Small intestine (tissue), 7 donors: ENCODE results near the gene CSNK1E. TPM values are rescaled to one million over a fixed set of nuclear protein-coding genes. Genes with fewer than 3 reads are reported as not detected.

Experiments used
- DNase-seq, 2 donors: peaks; one replicate each; pipeline versions ENCODE4 v3.0.0 to v3.0.0-alpha.2; 2013
- FAIRE-seq: peaks from 2 replicates; lab custom pipeline; 2012; peaks lifted over from hg19 to GRCh38; lab: Jason Lieb, UNC
- H3K27ac ChIP-seq, 3 donors: one replicate each; pipeline ENCODE4 v1.5.1; 2013; ENCODE audit warnings: low read length in 2 of 3, mild to moderate bottlenecking in 2 of 3, control low read depth in 1 of 3, inconsistent platforms in 1 of 3, low read depth in 1 of 3, moderate library complexity in 1 of 3
- H3K27me3 ChIP-seq, 3 donors: one replicate each; pipeline ENCODE4 v1.6.1; 2013; ENCODE audit warnings: low read length in 3 of 3, inconsistent platforms in 1 of 3; ENCODE audit not compliant: control insufficient read depth in 3 of 3, insufficient read depth in 3 of 3
- H3K36me3 ChIP-seq, 3 donors: one replicate each; pipeline ENCODE4 v1.6.1; 2013; ENCODE audit warnings: low read length in 3 of 3, inconsistent platforms in 1 of 3, low read depth in 1 of 3, mild to moderate bottlenecking in 1 of 3, moderate library complexity in 1 of 3; ENCODE audit not compliant: control insufficient read depth in 3 of 3, insufficient read depth in 2 of 3
- H3K4me1 ChIP-seq, 3 donors: one replicate each; pipeline ENCODE4 v1.6.1; 2013; ENCODE audit warnings: low read length in 2 of 3, inconsistent platforms in 1 of 3, low read depth in 1 of 3, mild to moderate bottlenecking in 1 of 3, moderate library complexity in 1 of 3; ENCODE audit not compliant: control insufficient read depth in 3 of 3, insufficient read depth in 2 of 3
- H3K4me3 ChIP-seq, 3 donors: one replicate each; pipeline ENCODE4 v1.5.1; 2013; ENCODE audit warnings: low read length in 3 of 3, control low read depth in 1 of 3, inconsistent platforms in 1 of 3, low read depth in 1 of 3, mild to moderate bottlenecking in 1 of 3, moderate library complexity in 1 of 3
- H3K9me3 ChIP-seq, 2 donors: one replicate each; pipeline ENCODE4 v1.6.1; 2013; ENCODE audit warnings: low read depth in 1 of 2, low read length in 1 of 2; ENCODE audit not compliant: control insufficient read depth in 2 of 2, insufficient read depth in 1 of 2
- WGBS, 3 donors: extraction: QIAGEN DNeasy Blood & Tissue Kit; methylation state at CpG; one replicate each; pipeline ENCODE4 v1.1.7; 2013; 5-methylcytosine and 5-hydroxymethylcytosine counted together
- polyA plus RNA-seq, 4 donors: library from polyadenylated mRNA; stranded (reverse) in 3 of 4; unstranded in 1 of 4; fragments of 200-250 nt in 3 of 4; fragments of 120-200 nt in 1 of 4; gene quantifications; one replicate each; pipeline versions ENCODE4 v1.2.1 to v1.2.3, GENCODE V29; 2013
- donor health status: healthy with polysubstance abuse.
- donor health status: control.
- donor health status: control.
- donor health status: Bipolar disorder and iron deficiency.
- donor health status: healthy.

Gene CSNK1E
- polyA plus RNA-seq, 4 donors, result 19.0 to 92.1 (median 46.7) TPM

- Histone ChIP-seq H3K4me3 (no peak overlapping the region), H3K27me3 (no peaks in the 10 kb centered on the region), H3K36me3 (peaks cover 0 to 87% (median 2%) of the 10 kb centered on the region in 3 donors), H3K4me1 (peaks cover 0 to 30% (median 7%) of the 10 kb centered on the region in 3 donors), H3K9me3 (no peaks in the 10 kb centered on the region), H3K27ac (peak overlapping the region; percentile 24 to 80 (median 75))
- FAIRE-seq (no peak), DNase-seq (peak; percentile 31 to 51)
- WGBS, 3 donors, result 15 to 21% (median 19%) methylated on average over 16 of the region's 16 CpGs
These were observed 11.5 kb downstream of the CSNK1E start for GRCh38 chr22:38305471-38306448.

GRCh38 chr22:38304526-38304925 lies 12.7 kb downstream of the CSNK1E start:
- Histone ChIP-seq H3K4me3 (no peak overlapping the region), H3K4me1 (peaks cover 0 to 18% (median 4%) of the 10 kb centered on the region in 3 donors), H3K27ac (peak overlapping the region in 1 of 3 donors; percentile 18), H3K36me3 (peaks cover 8 to 87% (median 9%) of the 10 kb centered on the region in 3 donors), H3K27me3 (no peaks in the 10 kb centered on the region), H3K9me3 (no peaks in the 10 kb centered on the region)
- DNase-seq, result no peak
- no peak for FAIRE-seq
- 86 to 91% (median 87%) methylated on average over 13 of the region's 13 CpGs for WGBS, 3 donors

- H3K27me3 ChIP-seq, result no peaks in the 10 kb centered on the region
- FAIRE-seq (no peak), DNase-seq (no peak)
- H3K27ac ChIP-seq, result peak overlapping the region in 1 of 3 donors; percentile 18
- 90 to 95% (median 93%) methylated on average over 5 of the region's 5 CpGs for WGBS, 3 donors
- H3K4me1 ChIP-seq, result peaks cover 0 to 18% (median 4%) of the 10 kb centered on the region in 3 donors
- peaks cover 8 to 87% (median 9%) of the 10 kb centered on the region in 3 donors for H3K36me3 ChIP-seq
- no peak overlapping the region for H3K4me3 ChIP-seq
- no peaks in the 10 kb centered on the region for H3K9me3 ChIP-seq
These were observed 13.3 kb downstream of the CSNK1E start for GRCh38 chr22:38303974-38304373.

GRCh38 chr22:38302906-38303305 lies 14.3 kb downstream of the CSNK1E start:
- no peak for DNase-seq
- Histone ChIP-seq H3K27ac (no peak overlapping the region), H3K36me3 (peaks cover 10 to 88% (median 14%) of the 10 kb centered on the region in 3 donors), H3K27me3 (no peaks in the 10 kb centered on the region), H3K4me3 (no peak overlapping the region), H3K9me3 (no peaks in the 10 kb centered on the region), H3K4me1 (peaks cover 0 to 18% (median 4%) of the 10 kb centered on the region in 3 donors)
- no peak for FAIRE-seq
- 93 to 96% (median 95%) methylated on average over 17 to 19 of the region's 19 CpGs for WGBS, 3 donors

- DNase-seq (no peak), FAIRE-seq (no peak)
- peaks cover 0 to 16% (median 0%) of the 10 kb centered on the region in 3 donors for H3K4me1 ChIP-seq
- no peak overlapping the region for H3K27ac ChIP-seq
- H3K4me3 ChIP-seq, result no peak overlapping the region
- H3K9me3 ChIP-seq, result no peaks in the 10 kb centered on the region
- H3K36me3 ChIP-seq, result peaks cover 11 to 94% (median 20%) of the 10 kb centered on the region in 3 donors
- WGBS, 3 donors, result 91 to 94% (median 94%) methylated on average over 3 of the region's 3 CpGs
- no peaks in the 10 kb centered on the region for H3K27me3 ChIP-seq
These were observed 16.3 kb downstream of the CSNK1E start for GRCh38 chr22:38300946-38301345.

GRCh38 chr22:38300197-38300945 lies 16.9 kb downstream of the CSNK1E start:
- no peak for FAIRE-seq
- H3K27me3 ChIP-seq, result no peaks in the 10 kb centered on the region
- H3K36me3 ChIP-seq, result peaks cover 11 to 96% (median 20%) of the 10 kb centered on the region in 3 donors
- no peaks in the 10 kb centered on the region for H3K9me3 ChIP-seq
- no peak overlapping the region for H3K4me3 ChIP-seq
- DNase-seq, result no peak
- no peak overlapping the region for H3K27ac ChIP-seq
- WGBS, 3 donors, result 88 to 90% (median 89%) methylated on average over 26 of the region's 26 CpGs
- H3K4me1 ChIP-seq, result peaks cover 0 to 10% (median 0%) of the 10 kb centered on the region in 3 donors

GRCh38 chr22:38299770-38300102 lies 17.5 kb downstream of the CSNK1E start:
- FAIRE-seq (no peak), DNase-seq (no peak)
- H3K27me3 ChIP-seq, result no peaks in the 10 kb centered on the region
- H3K27ac ChIP-seq, result no peak overlapping the region
- no peaks in the 10 kb centered on the region for H3K9me3 ChIP-seq
- peaks cover 11 to 100% (median 23%) of the 10 kb centered on the region in 3 donors for H3K36me3 ChIP-seq
- H3K4me1 ChIP-seq, result peaks cover 0 to 4% (median 0%) of the 10 kb centered on the region in 3 donors
- 79 to 90% (median 89%) methylated on average over 12 of the region's 12 CpGs for WGBS, 3 donors
- H3K4me3 ChIP-seq, result no peak overlapping the region
